ENCODE measurements around the gene CLCN7.
"Not testable (repeated sequence)": the region's sequence is repeated elsewhere in the genome, so short reads cannot be mapped to it uniquely, and the experiment has no call there.

- not testable (repeated sequence) for TF ChIP-seq CTCF (IDR thresholded peaks at IDR 0.05; ENCODE audit: low read depth, low read length); EZH2phosphoT487 (IDR thresholded peaks at IDR 0.05; ENCODE audit: low read depth)
Observed at GRCh38 chr16:1469141-1469540, 5.7 kb downstream of the CLCN7 start.

Measured in OCI-LY3 (cell line).